Measurements from ENCODE around the gene HSPA12B. TPM values are rescaled to one million over a fixed set of nuclear protein-coding genes. Genes with fewer than 3 reads are reported as not detected.

HSPA12B gene
- total RNA-seq, 1 experiment from 2014 or later, result 0.21 TPM

GRCh38 chr20:3768342-3769130, 36.1 kb downstream of the HSPA12B start:
- Histone ChIP-seq H3K9me3 (ENCODE audit: control insufficient read depth, insufficient read depth, low read depth, low read length) (no peaks in the 10 kb centered on the region), H3K27ac (ENCODE audit: low read length) (peak overlapping the region; percentile 90), H3K27me3 (ENCODE audit: control insufficient read depth, insufficient read depth, low read length) (no peaks in the 10 kb centered on the region), H3K4me1 (ENCODE audit: control insufficient read depth, insufficient read depth, low read length) (peaks cover 19% of the 10 kb centered on the region), H3K36me3 (ENCODE audit: control insufficient read depth, insufficient read depth, low read length) (no peaks in the 10 kb centered on the region; the same call in 1 of the 2 replicates), H3K4me3 (ENCODE audit: low read depth in 2 of 2, low read length in 2 of 2) (peak overlapping the region; percentile 86 to 89)
- CTCF ChIA-PET, result interaction anchor here (1.0 to 2.1 kb wide), 7 partner anchors 10 to 91 kb away, joined by 3 to 10 read pairs (median 5); no protein-coding TSS in a partner anchor
- TF ChIP-seq, protein P1, sequence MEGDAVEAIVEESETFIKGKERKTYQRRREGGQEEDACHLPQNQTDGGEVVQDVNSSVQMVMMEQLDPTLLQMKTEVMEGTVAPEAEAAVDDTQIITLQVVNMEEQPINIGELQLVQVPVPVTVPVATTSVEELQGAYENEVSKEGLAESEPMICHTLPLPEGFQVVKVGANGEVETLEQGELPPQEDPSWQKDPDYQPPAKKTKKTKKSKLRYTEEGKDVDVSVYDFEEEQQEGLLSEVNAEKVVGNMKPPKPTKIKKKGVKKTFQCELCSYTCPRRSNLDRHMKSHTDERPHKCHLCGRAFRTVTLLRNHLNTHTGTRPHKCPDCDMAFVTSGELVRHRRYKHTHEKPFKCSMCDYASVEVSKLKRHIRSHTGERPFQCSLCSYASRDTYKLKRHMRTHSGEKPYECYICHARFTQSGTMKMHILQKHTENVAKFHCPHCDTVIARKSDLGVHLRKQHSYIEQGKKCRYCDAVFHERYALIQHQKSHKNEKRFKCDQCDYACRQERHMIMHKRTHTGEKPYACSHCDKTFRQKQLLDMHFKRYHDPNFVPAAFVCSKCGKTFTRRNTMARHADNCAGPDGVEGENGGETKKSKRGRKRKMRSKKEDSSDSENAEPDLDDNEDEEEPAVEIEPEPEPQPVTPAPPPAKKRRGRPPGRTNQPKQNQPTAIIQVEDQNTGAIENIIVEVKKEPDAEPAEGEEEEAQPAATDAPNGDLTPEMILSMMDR (IDR thresholded peaks at IDR 0.05), result peak; percentile 78; the same call in 1 of the 2 replicates
- no peak for TF ChIP-seq SIN3A (IDR thresholded peaks at IDR 0.05; ENCODE audit: borderline replicate concordance, insufficient read depth, low read depth, low read length)
- in situ Hi-C loops (cut with HindIII; ENCODE audit: low pct_unique_long_range_greater_than_20kb, low sequenced_read_pairs) (no loop called here), intact Hi-C loops (cut with micrococcal nuclease; ENCODE audit: unreplicated experiment) (loop anchor here (5.0 kb wide), 1 partner anchor 91 kb away; no protein-coding TSS in a partner anchor)
- ATAC-seq (peak; percentile 73), DNase-seq (ENCODE audit: low read depth, low spot score) (peak; percentile 58)
- BruUV-seq (replicated peaks), result TSS peak; percentile 67
- POLR2A ChIA-PET, result interaction anchor here (0.5 to 1.0 kb wide), 3 partner anchors 14 to 92 kb away, joined by 3 read pairs; no protein-coding TSS in a partner anchor

GRCh38 chr20:3771552-3772058, 39.1 kb downstream of the HSPA12B start:
- DNase-seq (ENCODE audit: low read depth, low spot score) (no peak), ATAC-seq (no peak)
- TF ChIP-seq, protein P1 (IDR thresholded peaks at IDR 0.05), result no peak
- no peak for TF ChIP-seq POLR2AphosphoS5 (IDR thresholded peaks at IDR 0.05; ENCODE audit: low read depth, low read length)
- TF ChIP-seq TCF7L2 (IDR thresholded peaks at IDR 0.05; ENCODE audit: low read depth, low read length), result no peak
- TF ChIP-seq SIN3A (IDR thresholded peaks at IDR 0.05; ENCODE audit: borderline replicate concordance, insufficient read depth, low read depth, low read length), result no peak
- TF ChIP-seq, protein P2, sequence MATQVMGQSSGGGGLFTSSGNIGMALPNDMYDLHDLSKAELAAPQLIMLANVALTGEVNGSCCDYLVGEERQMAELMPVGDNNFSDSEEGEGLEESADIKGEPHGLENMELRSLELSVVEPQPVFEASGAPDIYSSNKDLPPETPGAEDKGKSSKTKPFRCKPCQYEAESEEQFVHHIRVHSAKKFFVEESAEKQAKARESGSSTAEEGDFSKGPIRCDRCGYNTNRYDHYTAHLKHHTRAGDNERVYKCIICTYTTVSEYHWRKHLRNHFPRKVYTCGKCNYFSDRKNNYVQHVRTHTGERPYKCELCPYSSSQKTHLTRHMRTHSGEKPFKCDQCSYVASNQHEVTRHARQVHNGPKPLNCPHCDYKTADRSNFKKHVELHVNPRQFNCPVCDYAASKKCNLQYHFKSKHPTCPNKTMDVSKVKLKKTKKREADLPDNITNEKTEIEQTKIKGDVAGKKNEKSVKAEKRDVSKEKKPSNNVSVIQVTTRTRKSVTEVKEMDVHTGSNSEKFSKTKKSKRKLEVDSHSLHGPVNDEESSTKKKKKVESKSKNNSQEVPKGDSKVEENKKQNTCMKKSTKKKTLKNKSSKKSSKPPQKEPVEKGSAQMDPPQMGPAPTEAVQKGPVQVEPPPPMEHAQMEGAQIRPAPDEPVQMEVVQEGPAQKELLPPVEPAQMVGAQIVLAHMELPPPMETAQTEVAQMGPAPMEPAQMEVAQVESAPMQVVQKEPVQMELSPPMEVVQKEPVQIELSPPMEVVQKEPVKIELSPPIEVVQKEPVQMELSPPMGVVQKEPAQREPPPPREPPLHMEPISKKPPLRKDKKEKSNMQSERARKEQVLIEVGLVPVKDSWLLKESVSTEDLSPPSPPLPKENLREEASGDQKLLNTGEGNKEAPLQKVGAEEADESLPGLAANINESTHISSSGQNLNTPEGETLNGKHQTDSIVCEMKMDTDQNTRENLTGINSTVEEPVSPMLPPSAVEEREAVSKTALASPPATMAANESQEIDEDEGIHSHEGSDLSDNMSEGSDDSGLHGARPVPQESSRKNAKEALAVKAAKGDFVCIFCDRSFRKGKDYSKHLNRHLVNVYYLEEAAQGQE (IDR thresholded peaks at IDR 0.05; ENCODE audit: insufficient read depth in 1 of 2, low read depth in 2 of 2, low read length in 1 of 2), result no peak
- in situ Hi-C loops (cut with HindIII; ENCODE audit: low pct_unique_long_range_greater_than_20kb, low sequenced_read_pairs), result no loop called here
- H3K36me3 ChIP-seq (ENCODE audit: control insufficient read depth, insufficient read depth, low read length), result no peaks in the 10 kb centered on the region; the same call in 1 of the 2 replicates
- H3K9me3 ChIP-seq (ENCODE audit: control insufficient read depth, insufficient read depth, low read depth, low read length), result no peaks in the 10 kb centered on the region
- ChIA-PET CTCF (interaction anchor here (0.6 kb wide), 1 partner anchor 79 kb away, joined by 3 read pairs; no protein-coding TSS in a partner anchor), POLR2A (interaction anchor here (1.0 kb wide), 1 partner anchor 78 kb away, joined by 3 read pairs; no protein-coding TSS in a partner anchor)
- intact Hi-C loops (cut with micrococcal nuclease; ENCODE audit: unreplicated experiment), result no loop called here
- H3K27ac ChIP-seq (ENCODE audit: low read length), result no peak overlapping the region
- no peak overlapping the region for H3K4me3 ChIP-seq (ENCODE audit: low read depth in 2 of 2, low read length in 2 of 2)
- H3K27me3 ChIP-seq (ENCODE audit: control insufficient read depth, insufficient read depth, low read length), result no peaks in the 10 kb centered on the region
- peaks cover 11% of the 10 kb centered on the region for H3K4me1 ChIP-seq (ENCODE audit: control insufficient read depth, insufficient read depth, low read length)
- no TSS peak for BruUV-seq (replicated peaks)
